HL-60 (cell line): Measurements from ENCODE around the gene SYNPO.

Source experiments
- DNase-seq, 2 experiments: peaks; one replicate each; pipeline ENCODE4 v3.0.0-alpha.2; 2010 to 2020; ENCODE audit warnings: low read depth in 1 of 2, low spot score in 1 of 2
- H3K27ac ChIP-seq: fragments of 250-450 bp; sonication (Bioruptor Pico); replicated peaks from 2 replicates; pipeline ENCODE4 v1.5.1; 2020; ENCODE audit warnings: mild to moderate bottlenecking, moderate library complexity
- H3K27me3 ChIP-seq: fragments of 250-450 bp; sonication (Bioruptor Pico); 2 replicates; pipeline ENCODE4 v1.5.1; 2021; ENCODE audit warnings: mild to moderate bottlenecking, moderate library complexity; ENCODE audit not compliant: insufficient read depth, poor library complexity, severe bottlenecking
- H3K4me3 ChIP-seq: replicated peaks from 2 replicates; pipeline ENCODE4 v1.5.1; 2011; ENCODE audit warnings: mild to moderate bottlenecking, control low read depth, low read length; ENCODE audit not compliant: insufficient read depth
- GABPA ChIP-seq: IDR thresholded peaks from 2 replicates; pipeline ENCODE4 v1.6.1; 2012; ENCODE audit warnings: low read depth
- POLR2AphosphoS5 ChIP-seq: IDR thresholded peaks from 2 replicates; pipeline ENCODE4 v1.6.1; 2012; ENCODE audit warnings: low read depth
- SPI1 ChIP-seq: IDR thresholded peaks from 2 replicates; pipeline ENCODE4 v1.6.1; 2012; ENCODE audit warnings: low read depth, mild to moderate bottlenecking, borderline replicate concordance
- TF ChIP-seq, protein P1 (sequence below): IDR thresholded peaks from one replicate; pipeline ENCODE4 v1.5.1; 2011; ENCODE audit warnings: low read length, control low read depth, inconsistent platforms; ENCODE audit not compliant: insufficient read depth
- TF ChIP-seq, protein P2 (sequence below): IDR thresholded peaks from 2 replicates; pipeline ENCODE4 v1.6.1; 2012; ENCODE audit warnings: low read depth; ENCODE audit not compliant: insufficient replicate concordance

Gene SYNPO

GRCh38 chr5:150676578-150676977 lies 36.1 kb downstream of the SYNPO start:
- no peak for DNase-seq
- Histone ChIP-seq H3K27ac (no peak overlapping the region), H3K4me3 (no peak overlapping the region), H3K27me3 (peaks cover 3% of the 10 kb centered on the region)
- TF ChIP-seq, protein P1, sequence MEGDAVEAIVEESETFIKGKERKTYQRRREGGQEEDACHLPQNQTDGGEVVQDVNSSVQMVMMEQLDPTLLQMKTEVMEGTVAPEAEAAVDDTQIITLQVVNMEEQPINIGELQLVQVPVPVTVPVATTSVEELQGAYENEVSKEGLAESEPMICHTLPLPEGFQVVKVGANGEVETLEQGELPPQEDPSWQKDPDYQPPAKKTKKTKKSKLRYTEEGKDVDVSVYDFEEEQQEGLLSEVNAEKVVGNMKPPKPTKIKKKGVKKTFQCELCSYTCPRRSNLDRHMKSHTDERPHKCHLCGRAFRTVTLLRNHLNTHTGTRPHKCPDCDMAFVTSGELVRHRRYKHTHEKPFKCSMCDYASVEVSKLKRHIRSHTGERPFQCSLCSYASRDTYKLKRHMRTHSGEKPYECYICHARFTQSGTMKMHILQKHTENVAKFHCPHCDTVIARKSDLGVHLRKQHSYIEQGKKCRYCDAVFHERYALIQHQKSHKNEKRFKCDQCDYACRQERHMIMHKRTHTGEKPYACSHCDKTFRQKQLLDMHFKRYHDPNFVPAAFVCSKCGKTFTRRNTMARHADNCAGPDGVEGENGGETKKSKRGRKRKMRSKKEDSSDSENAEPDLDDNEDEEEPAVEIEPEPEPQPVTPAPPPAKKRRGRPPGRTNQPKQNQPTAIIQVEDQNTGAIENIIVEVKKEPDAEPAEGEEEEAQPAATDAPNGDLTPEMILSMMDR = no peak
- TF ChIP-seq GABPA (no peak), SPI1 (no peak), POLR2AphosphoS5 (no peak)
- TF ChIP-seq, protein P2, sequence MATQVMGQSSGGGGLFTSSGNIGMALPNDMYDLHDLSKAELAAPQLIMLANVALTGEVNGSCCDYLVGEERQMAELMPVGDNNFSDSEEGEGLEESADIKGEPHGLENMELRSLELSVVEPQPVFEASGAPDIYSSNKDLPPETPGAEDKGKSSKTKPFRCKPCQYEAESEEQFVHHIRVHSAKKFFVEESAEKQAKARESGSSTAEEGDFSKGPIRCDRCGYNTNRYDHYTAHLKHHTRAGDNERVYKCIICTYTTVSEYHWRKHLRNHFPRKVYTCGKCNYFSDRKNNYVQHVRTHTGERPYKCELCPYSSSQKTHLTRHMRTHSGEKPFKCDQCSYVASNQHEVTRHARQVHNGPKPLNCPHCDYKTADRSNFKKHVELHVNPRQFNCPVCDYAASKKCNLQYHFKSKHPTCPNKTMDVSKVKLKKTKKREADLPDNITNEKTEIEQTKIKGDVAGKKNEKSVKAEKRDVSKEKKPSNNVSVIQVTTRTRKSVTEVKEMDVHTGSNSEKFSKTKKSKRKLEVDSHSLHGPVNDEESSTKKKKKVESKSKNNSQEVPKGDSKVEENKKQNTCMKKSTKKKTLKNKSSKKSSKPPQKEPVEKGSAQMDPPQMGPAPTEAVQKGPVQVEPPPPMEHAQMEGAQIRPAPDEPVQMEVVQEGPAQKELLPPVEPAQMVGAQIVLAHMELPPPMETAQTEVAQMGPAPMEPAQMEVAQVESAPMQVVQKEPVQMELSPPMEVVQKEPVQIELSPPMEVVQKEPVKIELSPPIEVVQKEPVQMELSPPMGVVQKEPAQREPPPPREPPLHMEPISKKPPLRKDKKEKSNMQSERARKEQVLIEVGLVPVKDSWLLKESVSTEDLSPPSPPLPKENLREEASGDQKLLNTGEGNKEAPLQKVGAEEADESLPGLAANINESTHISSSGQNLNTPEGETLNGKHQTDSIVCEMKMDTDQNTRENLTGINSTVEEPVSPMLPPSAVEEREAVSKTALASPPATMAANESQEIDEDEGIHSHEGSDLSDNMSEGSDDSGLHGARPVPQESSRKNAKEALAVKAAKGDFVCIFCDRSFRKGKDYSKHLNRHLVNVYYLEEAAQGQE = no peak

- TF ChIP-seq SPI1 = no peak
- TF ChIP-seq GABPA = no peak
- TF ChIP-seq, protein P2 = no peak
- TF ChIP-seq, protein P1 = no peak
- TF ChIP-seq POLR2AphosphoS5 = no peak
- Histone ChIP-seq H3K27ac (no peak overlapping the region), H3K4me3 (no peak overlapping the region), H3K27me3 (no peaks in the 10 kb centered on the region)
- DNase-seq = no peak
Measured at GRCh38 chr5:150689120-150689519, 48.7 kb downstream of the SYNPO start.

DNA sequence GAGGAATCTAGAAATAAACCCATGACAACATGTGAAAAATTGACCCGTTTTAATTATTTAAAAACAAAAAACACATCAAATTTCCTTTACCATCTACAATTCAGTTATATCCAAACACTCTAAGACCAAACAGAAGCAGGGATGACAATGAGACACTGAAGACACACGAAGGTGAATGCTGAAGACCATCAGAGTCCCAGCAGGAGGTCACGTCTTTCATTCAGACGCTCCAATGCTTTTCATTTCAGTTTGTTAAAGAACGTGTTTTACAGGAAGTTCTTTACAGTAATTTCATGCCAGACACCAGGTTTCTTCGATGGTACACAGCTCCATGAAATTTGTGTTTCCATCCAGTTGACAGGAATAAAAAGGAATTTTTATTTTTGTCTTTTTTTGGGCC lies 50.3 kb downstream of the SYNPO start:
- DNase-seq = no peak
- TF ChIP-seq, protein P1 = no peak
- TF ChIP-seq POLR2AphosphoS5 (no peak), SPI1 (no peak), GABPA (no peak)
- TF ChIP-seq, protein P2 = no peak
- Histone ChIP-seq H3K27me3 (no peaks in the 10 kb centered on the region), H3K4me3 (no peak overlapping the region), H3K27ac (no peak overlapping the region)
